HFF-Myc (cell line): ENCODE measurements around the gene MYO16.

Experiments
- DNase-seq: peaks from one replicate; pipeline ENCODE4 v3.0.0-alpha.2; 2011; ENCODE audit warnings: low read depth; ENCODE audit errors: extremely low read depth
- H3K4me3 ChIP-seq: replicated peaks from 2 replicates; pipeline ENCODE4 v1.5.1; 2011; ENCODE audit warnings: low read depth, mild to moderate bottlenecking, control low read depth, low read length
- CTCF ChIP-seq: IDR thresholded peaks from 2 replicates; pipeline ENCODE4 v1.5.1; 2012; ENCODE audit warnings: mild to moderate bottlenecking, low read depth, low read length, control low read depth; ENCODE audit errors: missing control alignments

The MYO16 gene

GRCh38 chr13:108797354-108797753, 167.9 kb downstream of the MYO16 start:
- H3K4me3 ChIP-seq = no peak overlapping the region
- no peak for DNase-seq
- no peak for TF ChIP-seq CTCF

GRCh38 chr13:108807841-108808240, 178.4 kb downstream of the MYO16 start:
- no peak for TF ChIP-seq CTCF
- DNase-seq = no peak
- H3K4me3 ChIP-seq = no peak overlapping the region

GRCh38 chr13:108812165-108812564, 182.8 kb downstream of the MYO16 start:
- DNase-seq = no peak

DNA sequence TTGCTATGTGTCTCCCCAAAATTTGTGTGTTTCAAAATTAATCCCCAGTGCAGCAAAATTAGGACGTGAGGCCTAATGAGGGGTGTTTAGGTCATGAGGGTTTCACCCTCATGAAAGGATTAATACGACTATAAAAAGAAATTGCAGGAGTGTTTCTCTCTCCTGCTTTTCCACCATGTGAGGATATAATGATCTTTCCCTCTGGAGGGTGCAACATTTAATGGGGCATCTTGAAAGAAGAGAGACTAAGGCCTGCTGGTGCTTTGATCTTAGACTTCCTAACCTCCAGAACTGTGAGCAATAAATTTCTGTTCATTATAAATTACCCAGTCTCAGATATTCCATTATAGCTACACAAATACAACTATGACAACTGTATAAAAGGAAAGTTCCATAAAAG, 183.2 kb downstream of the MYO16 start:
- DNase-seq = no peak
- TF ChIP-seq CTCF = no peak
- H3K4me3 ChIP-seq = no peak overlapping the region

More at GRCh38 chr13:108812165-108812564, 182.8 kb downstream of the MYO16 start:
- no peak overlapping the region for H3K4me3 ChIP-seq
- TF ChIP-seq CTCF = no peak

- no peak for DNase-seq
- TF ChIP-seq CTCF = no peak
- no peak overlapping the region for H3K4me3 ChIP-seq
Observed at GRCh38 chr13:108813587-108814170, 184.3 kb downstream of the MYO16 start.

DNA sequence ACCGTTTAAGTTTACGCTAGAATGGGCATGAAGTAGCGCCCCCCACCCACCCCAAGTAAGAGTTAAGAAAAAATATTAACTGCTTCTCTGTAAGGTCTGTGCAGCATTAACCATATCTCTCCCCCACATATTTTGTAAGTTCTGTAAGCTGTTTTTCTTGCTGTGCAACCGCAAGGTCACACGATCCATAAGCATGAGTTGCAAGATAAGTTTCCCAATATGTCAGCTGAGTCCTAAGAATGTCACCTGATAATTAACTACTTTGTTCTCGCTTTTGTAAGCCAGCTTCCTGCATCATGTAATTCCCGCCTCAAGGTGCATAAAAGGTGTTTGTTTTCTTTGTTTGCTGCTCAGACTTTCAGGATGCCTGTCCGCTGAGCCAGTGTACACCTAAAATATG, 187.0 kb downstream of the MYO16 start:
- DNase-seq = no peak
- H3K4me3 ChIP-seq = no peak overlapping the region
- TF ChIP-seq CTCF = no peak

- DNase-seq = no peak
- TF ChIP-seq CTCF = no peak
- no peak overlapping the region for H3K4me3 ChIP-seq
Observed at GRCh38 chr13:108827646-108828045, 198.2 kb downstream of the MYO16 start.
